Activated T-cell treated with anti-CD3 and anti-CD28 coated beads, Interleukin-2, amount 50 U/mL, for 24 hours (primary cell): ENCODE data around the gene KRTAP20-2.

Experiments
- DNase-seq: peaks from one replicate; pipeline ENCODE4 v3.0.0-alpha.2; 2020
- H3K27ac Mint-ChIP-seq: 2 replicates; pipeline ENCODE4 v1.8.0; 2020; ENCODE audit warnings: mild to moderate bottlenecking, mixed read lengths
- H3K27me3 Mint-ChIP-seq: 2 replicates; pipeline ENCODE4 v1.8.0; 2020; ENCODE audit warnings: mixed read lengths
- H3K36me3 Mint-ChIP-seq: 2 replicates; pipeline ENCODE4 v1.8.0; 2020; ENCODE audit warnings: low read depth, mixed read lengths
- H3K4me1 Mint-ChIP-seq: 2 replicates; pipeline ENCODE4 v1.8.0; 2020; ENCODE audit warnings: low read depth, mixed read lengths
- H3K4me3 Mint-ChIP-seq: 2 replicates; pipeline ENCODE4 v1.8.0; 2020; ENCODE audit warnings: mild to moderate bottlenecking, moderate library complexity, mixed read lengths
- H3K9me3 Mint-ChIP-seq: 2 replicates; pipeline ENCODE4 v1.8.0; 2020; ENCODE audit warnings: mixed read lengths

The KRTAP20-2 gene

GRCh38 chr21:30634906-30635305 is at the start of gene KRTAP20-2:
KRTAP20-2 (plus strand) TSS chr21:30635206; CDS start chr21:30635264, 58 bp downstream.
- no peak for DNase-seq
- H3K27ac Mint-ChIP-seq: no peak within 1 kb of the TSS

DNA sequence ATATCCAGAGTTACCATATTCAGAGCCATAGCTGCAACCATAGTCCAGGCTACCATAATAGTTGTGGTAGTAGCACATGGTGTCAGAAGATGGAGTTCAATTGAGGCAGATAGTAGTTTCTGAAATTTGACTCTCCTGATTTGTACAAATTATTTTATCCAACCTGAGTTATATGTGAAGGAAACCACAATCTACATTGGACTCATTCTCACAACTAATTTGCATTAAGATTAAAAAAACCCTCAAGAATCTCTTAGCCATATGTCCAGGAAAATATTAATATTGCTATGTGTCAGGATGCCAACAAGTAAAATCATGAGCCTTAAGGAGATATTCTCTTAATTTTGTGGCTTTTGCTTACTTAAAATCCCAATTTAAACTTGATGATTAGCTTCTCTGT is 44.7 kb upstream of the KRTAP20-2 start, which contains the start of gene KRTAP22-2:
Gene KRTAP22-2, minus strand, starts transcription at position 101 of the 400 bp plus-strand sequence.
- H3K36me3 Mint-ChIP-seq: no peaks in the 10 kb centered on the region
- H3K27ac Mint-ChIP-seq: no peak within 1 kb of the TSS
- no peak for DNase-seq
- H3K4me3 Mint-ChIP-seq: no peak within 1 kb of the TSS
- peaks cover 2% of the 10 kb centered on the region for H3K4me1 Mint-ChIP-seq
- H3K27me3 Mint-ChIP-seq: no peaks in the 10 kb centered on the region
- no peaks in the 10 kb centered on the region for H3K9me3 Mint-ChIP-seq

More at GRCh38 chr21:30634906-30635305, at the start of gene KRTAP20-2:
- Mint-ChIP-seq H3K4me3 (no peak within 1 kb of the TSS), H3K9me3 (no peaks in the 10 kb centered on the region), H3K4me1 (no peaks in the 10 kb centered on the region), H3K27me3 (no peaks in the 10 kb centered on the region), H3K36me3 (no peaks in the 10 kb centered on the region)

DNA sequence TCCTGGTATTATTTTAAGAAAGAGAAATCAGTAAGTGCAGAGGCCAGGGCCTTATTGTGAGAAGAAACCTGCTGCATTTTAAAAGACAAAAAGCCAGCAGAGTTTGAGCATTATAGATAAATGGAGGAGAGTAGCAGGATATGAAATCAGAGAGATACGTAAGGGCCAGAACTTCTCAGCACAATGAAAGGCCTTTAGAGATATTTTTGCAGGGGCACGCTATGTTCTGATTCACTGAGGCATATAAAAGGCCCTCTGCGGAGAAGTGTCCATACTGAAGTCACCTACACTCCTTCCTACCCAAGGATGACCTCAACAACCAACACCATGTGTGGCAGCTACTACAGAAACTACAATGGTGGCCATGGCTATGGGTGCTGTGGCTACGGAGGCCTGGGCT is 42.9 kb upstream of the KRTAP20-2 start, which contains the start of gene KRTAP6-3:
Gene KRTAP6-3, plus strand, starts transcription at position 301 of the 400 bp plus-strand sequence. Its CDS starts 6 bp downstream, at position 307.
- H3K4me1 Mint-ChIP-seq: peaks cover 2% of the 10 kb centered on the region
- no peak within 1 kb of the TSS for H3K27ac Mint-ChIP-seq

GRCh38 chr21:30598802-30599201 is 36.2 kb upstream of the KRTAP20-2 start, which contains the start of gene KRTAP6-2:
KRTAP6-2 (minus strand) TSS chr21:30598902; CDS start chr21:30598874, 28 bp downstream.
- no peak within 1 kb of the TSS for H3K27ac Mint-ChIP-seq
- no peak for DNase-seq
- H3K4me1 Mint-ChIP-seq: no peaks in the 10 kb centered on the region
- H3K4me3 Mint-ChIP-seq: no peak within 1 kb of the TSS
- H3K27me3 Mint-ChIP-seq: no peaks in the 10 kb centered on the region
- H3K9me3 Mint-ChIP-seq: peaks cover 6% of the 10 kb centered on the region
- no peaks in the 10 kb centered on the region for H3K36me3 Mint-ChIP-seq

More for the DNA sequence above, 42.9 kb upstream of the KRTAP20-2 start, which contains the start of gene KRTAP6-3:
- H3K36me3 Mint-ChIP-seq: no peaks in the 10 kb centered on the region
- no peaks in the 10 kb centered on the region for H3K27me3 Mint-ChIP-seq
- DNase-seq: no peak
- no peak within 1 kb of the TSS for H3K4me3 Mint-ChIP-seq
- no peaks in the 10 kb centered on the region for H3K9me3 Mint-ChIP-seq

GRCh38 chr21:30600787-30601186 is 34.2 kb upstream of the KRTAP20-2 start, which contains the start of gene KRTAP22-1:
KRTAP22-1 (plus strand) TSS chr21:30601087.
- Mint-ChIP-seq H3K36me3 (no peaks in the 10 kb centered on the region), H3K4me1 (no peaks in the 10 kb centered on the region), H3K9me3 (peaks cover 6% of the 10 kb centered on the region), H3K27ac (no peak within 1 kb of the TSS), H3K4me3 (no peak within 1 kb of the TSS), H3K27me3 (no peaks in the 10 kb centered on the region)
- DNase-seq: no peak

GRCh38 chr21:30605968-30606367 is 29.0 kb upstream of the KRTAP20-2 start:
- Mint-ChIP-seq H3K27ac (no peak overlapping the region), H3K4me3 (no peak overlapping the region), H3K4me1 (no peaks in the 10 kb centered on the region), H3K27me3 (no peaks in the 10 kb centered on the region), H3K9me3 (peaks cover 20% of the 10 kb centered on the region), H3K36me3 (no peaks in the 10 kb centered on the region)
- DNase-seq: no peak

GRCh38 chr21:30612132-30612531 is 22.9 kb upstream of the KRTAP20-2 start:
- H3K4me3 Mint-ChIP-seq: no peak overlapping the region
- H3K27me3 Mint-ChIP-seq: no peaks in the 10 kb centered on the region
- peaks cover 15% of the 10 kb centered on the region for H3K9me3 Mint-ChIP-seq
- H3K27ac Mint-ChIP-seq: no peak overlapping the region
- no peak for DNase-seq
- H3K4me1 Mint-ChIP-seq: no peaks in the 10 kb centered on the region
- no peaks in the 10 kb centered on the region for H3K36me3 Mint-ChIP-seq

GRCh38 chr21:30613836-30614235 is 21.2 kb upstream of the KRTAP20-2 start, which contains the start of gene KRTAP6-1:
KRTAP6-1 (minus strand) TSS chr21:30613930; CDS start chr21:30613904, 26 bp downstream.
- Mint-ChIP-seq H3K4me3 (no peak within 1 kb of the TSS), H3K9me3 (peaks cover 10% of the 10 kb centered on the region), H3K27me3 (no peaks in the 10 kb centered on the region), H3K4me1 (no peaks in the 10 kb centered on the region), H3K36me3 (no peaks in the 10 kb centered on the region), H3K27ac (no peak within 1 kb of the TSS)
- DNase-seq: no peak

DNA sequence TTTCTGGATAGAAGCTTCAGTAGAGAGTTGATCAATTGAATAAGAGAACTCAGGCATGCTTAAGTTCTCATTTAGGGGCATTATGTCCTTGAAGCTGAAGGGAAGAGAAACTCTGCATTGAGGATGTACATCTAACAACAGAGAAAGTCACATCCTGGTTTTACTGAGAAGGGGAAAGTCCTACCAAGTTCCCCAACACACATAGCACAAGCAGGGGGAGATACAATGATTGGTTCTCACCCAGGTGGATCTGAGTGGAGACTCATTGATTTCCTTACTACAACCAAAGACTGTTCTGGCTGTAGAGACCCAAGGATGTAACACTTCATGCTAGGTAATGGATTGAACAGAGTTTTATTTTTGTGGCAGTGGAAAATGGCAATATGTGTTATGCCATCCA is 19.8 kb upstream of the KRTAP20-2 start:
- no peaks in the 10 kb centered on the region for H3K27me3 Mint-ChIP-seq
- peaks cover 9% of the 10 kb centered on the region for H3K9me3 Mint-ChIP-seq

GRCh38 chr21:30616125-30616524 is 18.9 kb upstream of the KRTAP20-2 start, which contains the start of gene KRTAP20-1:
KRTAP20-1 (plus strand) TSS chr21:30616425; CDS start chr21:30616455, 30 bp downstream.
- Mint-ChIP-seq H3K27ac (no peak within 1 kb of the TSS), H3K9me3 (no peaks in the 10 kb centered on the region), H3K27me3 (no peaks in the 10 kb centered on the region), H3K36me3 (no peaks in the 10 kb centered on the region), H3K4me3 (no peak within 1 kb of the TSS), H3K4me1 (no peaks in the 10 kb centered on the region)
- no peak for DNase-seq

More for the DNA sequence above, 19.8 kb upstream of the KRTAP20-2 start:
- no peak overlapping the region for H3K27ac Mint-ChIP-seq
- no peak overlapping the region for H3K4me3 Mint-ChIP-seq
- DNase-seq: no peak
- H3K36me3 Mint-ChIP-seq: no peaks in the 10 kb centered on the region
- no peaks in the 10 kb centered on the region for H3K4me1 Mint-ChIP-seq

DNA sequence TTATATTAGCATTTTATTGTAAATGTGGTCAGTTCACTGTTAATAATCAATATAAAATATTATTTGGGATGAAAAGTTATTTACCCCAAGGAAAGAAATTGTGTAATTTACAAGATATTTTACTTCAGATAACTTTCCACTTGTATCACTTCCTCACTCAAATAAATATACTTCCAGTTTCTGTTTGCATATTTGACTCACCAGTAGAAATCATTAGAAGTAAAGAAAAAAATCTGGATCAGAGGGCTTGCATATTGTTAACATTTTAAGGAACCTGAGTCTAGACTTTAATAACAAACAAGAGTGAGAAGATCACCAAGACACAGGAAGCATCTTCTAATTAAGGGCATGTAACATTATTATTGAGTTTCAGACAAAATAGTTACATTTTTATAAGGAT is 14.9 kb upstream of the KRTAP20-2 start:
- no peaks in the 10 kb centered on the region for H3K36me3 Mint-ChIP-seq
- no peaks in the 10 kb centered on the region for H3K27me3 Mint-ChIP-seq
- no peaks in the 10 kb centered on the region for H3K4me1 Mint-ChIP-seq
- H3K4me3 Mint-ChIP-seq: no peak overlapping the region
- no peaks in the 10 kb centered on the region for H3K9me3 Mint-ChIP-seq
- no peak for DNase-seq
- H3K27ac Mint-ChIP-seq: no peak overlapping the region

GRCh38 chr21:30620522-30620921 is 14.5 kb upstream of the KRTAP20-2 start, which contains the start of gene KRTAP20-4:
KRTAP20-4 (plus strand) TSS chr21:30620627.
- Mint-ChIP-seq H3K36me3 (no peaks in the 10 kb centered on the region), H3K27me3 (no peaks in the 10 kb centered on the region), H3K27ac (no peak within 1 kb of the TSS), H3K4me1 (no peaks in the 10 kb centered on the region), H3K4me3 (no peak within 1 kb of the TSS), H3K9me3 (no peaks in the 10 kb centered on the region)
- no peak for DNase-seq

DNA sequence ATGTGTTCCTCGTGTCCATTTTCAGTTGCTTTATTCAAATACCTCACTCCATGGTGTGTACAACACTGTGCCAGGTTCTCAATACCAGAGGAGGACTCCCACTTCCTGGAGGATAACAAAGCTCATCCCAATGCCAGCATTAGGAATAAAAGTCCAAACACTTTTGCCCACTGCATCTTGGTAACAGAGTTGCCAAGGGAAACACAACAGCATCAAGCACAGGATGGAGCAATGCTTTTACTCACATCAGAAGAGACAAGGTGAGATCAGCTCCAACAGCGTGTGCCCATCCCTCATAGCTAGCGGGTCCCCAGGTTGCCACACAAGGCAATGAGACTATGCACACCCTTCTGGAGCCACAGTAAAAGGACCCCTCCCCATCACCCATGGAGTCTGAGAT is 11.6 kb upstream of the KRTAP20-2 start:
- no peaks in the 10 kb centered on the region for H3K4me1 Mint-ChIP-seq
- H3K27ac Mint-ChIP-seq: no peak overlapping the region
- H3K36me3 Mint-ChIP-seq: no peaks in the 10 kb centered on the region
- no peaks in the 10 kb centered on the region for H3K9me3 Mint-ChIP-seq
- H3K4me3 Mint-ChIP-seq: no peak overlapping the region
- no peaks in the 10 kb centered on the region for H3K27me3 Mint-ChIP-seq
- DNase-seq: no peak

DNA sequence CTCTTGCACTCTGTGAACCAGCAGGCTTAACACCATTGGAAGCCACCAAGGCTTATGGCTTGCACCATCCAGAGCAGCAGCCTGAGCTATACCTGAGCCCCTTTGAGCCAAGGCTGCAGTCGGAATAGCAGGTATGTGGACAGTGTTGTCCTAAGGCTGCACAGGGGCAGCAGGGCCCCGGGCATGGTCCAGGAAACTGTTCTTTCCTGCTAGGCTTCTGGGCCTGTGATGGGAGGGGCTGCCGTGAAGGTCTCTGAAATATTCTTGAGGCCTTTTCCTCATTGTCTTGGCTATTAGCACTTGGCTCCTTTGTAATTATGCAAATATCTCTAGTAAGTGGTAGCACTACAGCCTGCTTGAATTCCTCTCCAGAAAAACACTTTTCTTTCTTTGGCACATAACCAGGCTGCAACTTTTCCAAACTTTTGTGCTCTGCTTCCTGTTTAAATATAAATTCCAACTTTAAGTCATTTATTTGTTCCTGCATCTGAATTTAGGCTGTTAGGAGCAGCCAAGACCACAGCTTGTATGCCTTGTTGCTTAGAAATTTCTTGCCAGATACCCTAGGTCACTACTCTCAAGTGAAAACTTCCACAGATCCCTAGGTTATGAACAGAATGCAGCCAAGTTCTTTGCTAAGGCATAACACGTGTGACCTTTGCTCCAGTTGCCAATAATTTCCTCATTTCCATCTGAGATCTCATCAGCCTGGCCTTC is 9.4 kb upstream of the KRTAP20-2 start:
- Mint-ChIP-seq H3K27me3 (no peaks in the 10 kb centered on the region), H3K36me3 (no peaks in the 10 kb centered on the region)

DNA sequence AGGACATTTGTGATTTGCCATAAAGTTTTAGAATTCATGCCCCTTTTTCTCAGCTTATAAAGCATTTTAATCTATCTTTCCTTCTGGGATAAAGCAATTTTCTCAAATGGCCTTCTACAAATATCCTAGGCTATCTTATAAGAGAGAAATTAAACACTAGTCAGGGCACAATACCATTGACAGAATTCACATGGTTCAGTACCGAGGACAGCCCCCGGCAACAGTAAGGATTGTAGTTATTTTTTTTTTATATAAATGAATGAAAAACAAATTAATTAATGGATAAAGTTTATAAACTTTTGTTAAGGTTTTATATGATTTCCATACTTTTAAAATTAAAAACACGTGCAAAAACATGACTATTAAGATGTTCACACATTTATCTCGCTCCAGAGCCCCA is 6.9 kb upstream of the KRTAP20-2 start:
- Mint-ChIP-seq H3K9me3 (no peaks in the 10 kb centered on the region), H3K36me3 (no peaks in the 10 kb centered on the region), H3K4me1 (no peaks in the 10 kb centered on the region), H3K27ac (no peak overlapping the region), H3K27me3 (no peaks in the 10 kb centered on the region), H3K4me3 (no peak overlapping the region)
- no peak for DNase-seq

More for the DNA sequence above, 9.4 kb upstream of the KRTAP20-2 start:
- Mint-ChIP-seq H3K27ac (no peak overlapping the region), H3K4me1 (no peaks in the 10 kb centered on the region), H3K9me3 (no peaks in the 10 kb centered on the region), H3K4me3 (no peak overlapping the region)
- DNase-seq: no peak
